CD14-positive monocyte (primary cell): Measurements from ENCODE around the gene DPM1. TPM values are rescaled to one million over a fixed set of nuclear protein-coding genes. Genes with fewer than 3 reads are reported as not detected.

Experiments
- DNase-seq, 3 donors: peaks; one replicate each; pipeline ENCODE4 v3.0.0-alpha.2; 2011 to 2022
- H2AFZ ChIP-seq: 2 replicates; pipeline ENCODE4 v1.6.0; 2012; ENCODE audit warnings: mild to moderate bottlenecking, low read depth, low read length, inconsistent platforms; ENCODE audit not compliant: insufficient read depth, poor library complexity, severe bottlenecking
- H3K27ac ChIP-seq, 2 donors: 1 replicate in 1 of 2; 2 replicates in 1 of 2; pipeline ENCODE4 v1.5.1; 2012 to 2013; ENCODE audit warnings: low read length in 2 of 2, control low read depth in 1 of 2, inconsistent platforms in 1 of 2, low read depth in 1 of 2, mild to moderate bottlenecking in 1 of 2
- H3K27me3 ChIP-seq, 2 donors: one replicate each; pipeline versions ENCODE4 v1.6.0 to v1.6.1; 2011 to 2013; ENCODE audit warnings: low read length in 2 of 2; ENCODE audit not compliant: control insufficient read depth in 2 of 2, insufficient read depth in 2 of 2
- H3K36me3 ChIP-seq, 2 donors: replicated peaks in 1 of 2; 1 replicate in 1 of 2; 2 replicates in 1 of 2; pipeline versions ENCODE4 v1.5.1 to v1.6.1; 2012 to 2013; ENCODE audit warnings: low read length in 2 of 2, control low read depth in 1 of 2, inconsistent platforms in 1 of 2, mild to moderate bottlenecking in 1 of 2; ENCODE audit not compliant: insufficient read depth in 2 of 2, control insufficient read depth in 1 of 2
- H3K4me1 ChIP-seq, 2 donors: 1 replicate in 1 of 2; 2 replicates in 1 of 2; pipeline versions ENCODE4 v1.5.1 to v1.6.1; 2012 to 2013; ENCODE audit warnings: low read length in 2 of 2, control low read depth in 1 of 2, inconsistent platforms in 1 of 2, mild to moderate bottlenecking in 1 of 2, moderate library complexity in 1 of 2; ENCODE audit not compliant: insufficient read depth in 2 of 2, control insufficient read depth in 1 of 2
- H3K4me2 ChIP-seq: replicated peaks from 2 replicates; pipeline ENCODE3; 2012; ENCODE audit warnings: low read length, moderate library complexity, mild to moderate bottlenecking; ENCODE audit not compliant: poor library complexity, severe bottlenecking; ENCODE audit errors: extremely low read depth
- H3K4me3 ChIP-seq, 3 experiments: fragments of 200-600 bp in 1 of 3; sonication (generic) in 1 of 3; replicated peaks in 1 of 3; 1 replicate in 2 of 3; 2 replicates in 1 of 3; pipeline ENCODE4 v1.5.1; 2011 to 2013; ENCODE audit warnings: low read length in 3 of 3, mild to moderate bottlenecking in 3 of 3, control low read depth in 2 of 3, low read depth in 2 of 3, inconsistent platforms in 1 of 3, moderate library complexity in 1 of 3
- H3K79me2 ChIP-seq: 2 replicates; pipeline ENCODE4 v1.6.0; 2012; ENCODE audit warnings: mild to moderate bottlenecking, control low read depth, inconsistent platforms, low read length, moderate library complexity; ENCODE audit not compliant: insufficient read depth
- H3K9ac ChIP-seq: 2 replicates; pipeline ENCODE4 v1.6.0; 2017; ENCODE audit warnings: low read length, mild to moderate bottlenecking; ENCODE audit not compliant: insufficient read depth, poor library complexity, severe bottlenecking
- H3K9me3 ChIP-seq, 2 donors: replicated peaks in 1 of 2; 1 replicate in 1 of 2; 2 replicates in 1 of 2; pipeline versions ENCODE4 v1.5.1 to v1.6.1; 2012 to 2013; ENCODE audit warnings: low read length in 2 of 2, control low read depth in 1 of 2; ENCODE audit not compliant: control insufficient read depth in 1 of 2, insufficient read depth in 1 of 2
- H4K20me1 ChIP-seq: 2 replicates; pipeline ENCODE4 v1.6.0; 2012; ENCODE audit warnings: mild to moderate bottlenecking, low read length, control low read depth, moderate library complexity; ENCODE audit not compliant: insufficient read depth
- H3K27ac Mint-ChIP-seq, 7 donors: one replicate each; pipeline ENCODE4 v1.8.0; 2020; ENCODE audit warnings: mild to moderate bottlenecking in 7 of 7, mixed read lengths in 7 of 7, moderate library complexity in 6 of 7, inconsistent platforms in 2 of 7
- H3K27me3 Mint-ChIP-seq, 3 donors: one replicate each; pipeline ENCODE4 v1.8.0; 2021 to 2022; ENCODE audit warnings: low read depth in 3 of 3, mild to moderate bottlenecking in 3 of 3, mixed read lengths in 3 of 3, moderate library complexity in 3 of 3, inconsistent platforms in 1 of 3
- H3K36me3 Mint-ChIP-seq, 2 donors: one replicate each; pipeline ENCODE4 v1.8.0; 2020; ENCODE audit warnings: mixed read lengths in 2 of 2, inconsistent platforms in 1 of 2, mild to moderate bottlenecking in 1 of 2
- H3K4me1 Mint-ChIP-seq: one replicate; pipeline ENCODE4 v1.8.0; 2020; ENCODE audit warnings: mild to moderate bottlenecking, mixed read lengths
- H3K4me3 Mint-ChIP-seq, 2 donors: one replicate each; pipeline ENCODE4 v1.8.0; 2020; ENCODE audit warnings: mild to moderate bottlenecking in 2 of 2, mixed read lengths in 2 of 2, moderate library complexity in 1 of 2
- H3K9me3 Mint-ChIP-seq, 7 donors: one replicate each; pipeline ENCODE4 v1.8.0; 2020 to 2022; ENCODE audit warnings: mixed read lengths in 7 of 7, mild to moderate bottlenecking in 6 of 7, moderate library complexity in 6 of 7, inconsistent platforms in 2 of 7
- CTCF ChIP-seq: fragments of 200-600 bp; IDR thresholded peaks from one replicate; pipeline ENCODE4 v1.8.0; 2022; ENCODE audit warnings: antibody characterized with exemption, mild to moderate bottlenecking
- WGBS: methylation state at CpG from one replicate; pipeline ENCODE4 v1.1.5; 2013; ENCODE audit warnings: missing lambda C conversion rate; ENCODE audit not compliant: insufficient coverage; 5-methylcytosine and 5-hydroxymethylcytosine counted together
- intact Hi-C, 2 donors: fragments of 100-400 bp; cut with micrococcal nuclease; formaldehyde crosslinking; loops; one replicate each; pipeline versions ENCODE4 v1.15.0 to v1.15.1; 2023
- polyA plus RNA-seq, 3 donors: library from polyadenylated mRNA; depleted of rRNA in 1 of 3; unstranded in 2 of 3; stranded (reverse) in 1 of 3; fragments of 300-500 nt in 2 of 3; fragments of >200 nt in 1 of 3; fragmentation: Illumina TruSeq in 2 of 3; gene quantifications; 1 replicate in 2 of 3; 2 replicates in 1 of 3; pipeline ENCODE4 v1.2.3, GENCODE V29; 2012 to 2021

DPM1 gene
- polyA plus RNA-seq, 3 donors, result 19.1 to 55.1 (median 50.9) TPM

- H3K9me3 ChIP-seq, result no peaks in the 10 kb centered on the region
- no peak overlapping the region for H3K4me2 ChIP-seq
- H3K27ac ChIP-seq, result no peak overlapping the region
- no peak overlapping the region for H3K9ac ChIP-seq
- Mint-ChIP-seq H3K36me3 (no peaks in the 10 kb centered on the region), H3K27me3 (peaks cover 6 to 10% (median 7%) of the 10 kb centered on the region in 3 donors), H3K4me1 (no peaks in the 10 kb centered on the region), H3K9me3 (peaks cover 0 to 3% (median 0%) of the 10 kb centered on the region in 7 donors), H3K27ac (no peak overlapping the region), H3K4me3 (no peak overlapping the region)
- H4K20me1 ChIP-seq, result no peaks in the 10 kb centered on the region
- no peak overlapping the region for H2AFZ ChIP-seq
- no peaks in the 10 kb centered on the region for H3K79me2 ChIP-seq
- no peaks in the 10 kb centered on the region for H3K4me1 ChIP-seq
- DNase-seq, result no peak
- no peaks in the 10 kb centered on the region for H3K27me3 ChIP-seq
- no peak overlapping the region for H3K4me3 ChIP-seq
- H3K36me3 ChIP-seq, result no peaks in the 10 kb centered on the region
- 90% methylated on average over 9 of the region's 9 CpGs for WGBS
- intact Hi-C loops, result no loop called here
- TF ChIP-seq CTCF, result no peak
Measured at GRCh38 chr20:51004781-51005180, 46.4 kb upstream of the DPM1 start.

- intact Hi-C loops, result no loop called here
- H3K36me3 Mint-ChIP-seq, result no peaks in the 10 kb centered on the region
Measured at GRCh38 chr20:51004305-51004727, 46.0 kb upstream of the DPM1 start.

More at GRCh38 chr20:51004305-51004727, 46.0 kb upstream of the DPM1 start:
- Histone ChIP-seq H3K27me3 (no peaks in the 10 kb centered on the region), H4K20me1 (no peaks in the 10 kb centered on the region), H3K36me3 (no peaks in the 10 kb centered on the region), H3K9ac (no peak overlapping the region), H2AFZ (no peak overlapping the region), H3K79me2 (no peaks in the 10 kb centered on the region), H3K9me3 (no peaks in the 10 kb centered on the region), H3K4me2 (no peak overlapping the region), H3K4me1 (no peaks in the 10 kb centered on the region), H3K4me3 (no peak overlapping the region), H3K27ac (no peak overlapping the region)
- peaks cover 5 to 10% (median 7%) of the 10 kb centered on the region in 3 donors for H3K27me3 Mint-ChIP-seq
- peaks cover 0 to 3% (median 0%) of the 10 kb centered on the region in 7 donors for H3K9me3 Mint-ChIP-seq
- no peak overlapping the region for H3K4me3 Mint-ChIP-seq
- no peak for DNase-seq
- no peaks in the 10 kb centered on the region for H3K4me1 Mint-ChIP-seq
- 93% methylated on average over 44 of the region's 44 CpGs for WGBS
- H3K27ac Mint-ChIP-seq, result peak overlapping the region in 1 of 7 donors; percentile 51
- no peak for TF ChIP-seq CTCF
